ENCODE data around the gene ZBTB7A.

Gene ZBTB7A

GRCh38 chr19:4018775-4019504 lies 47.8 kb downstream of the ZBTB7A start:
- H3K4me3 ChIP-seq (ENCODE audit: low read depth, low read length), result no peak overlapping the region
- no peak for DNase-seq (ENCODE audit: low read depth)
- TF ChIP-seq CTCF (conservative IDR thresholded peaks at IDR 0.05; ENCODE audit: low read depth, low read length), result no peak

GRCh38 chr19:4018140-4018613 lies 48.5 kb downstream of the ZBTB7A start:
- H3K4me3 ChIP-seq (ENCODE audit: low read depth, low read length), result no peak overlapping the region
- DNase-seq (ENCODE audit: low read depth), result no peak
- TF ChIP-seq CTCF (conservative IDR thresholded peaks at IDR 0.05; ENCODE audit: low read depth, low read length), result no peak

GRCh38 chr19:4016903-4017638 lies 49.6 kb downstream of the ZBTB7A start:
- TF ChIP-seq CTCF (conservative IDR thresholded peaks at IDR 0.05; ENCODE audit: low read depth, low read length), result no peak
- no peak overlapping the region for H3K4me3 ChIP-seq (ENCODE audit: low read depth, low read length)

GRCh38 chr19:4016486-4016885 lies 50.2 kb downstream of the ZBTB7A start:
- no peak for TF ChIP-seq CTCF (conservative IDR thresholded peaks at IDR 0.05; ENCODE audit: low read depth, low read length)
- no peak overlapping the region for H3K4me3 ChIP-seq (ENCODE audit: low read depth, low read length)
- no peak for DNase-seq (ENCODE audit: low read depth)

More at GRCh38 chr19:4016903-4017638, 49.6 kb downstream of the ZBTB7A start:
- DNase-seq (ENCODE audit: low read depth), result no peak

- H3K4me3 ChIP-seq (ENCODE audit: low read depth, low read length), result no peak overlapping the region
- DNase-seq (ENCODE audit: low read depth), result no peak
- no peak for TF ChIP-seq CTCF (conservative IDR thresholded peaks at IDR 0.05; ENCODE audit: low read depth, low read length)
Measured at GRCh38 chr19:4015705-4016402, 50.8 kb downstream of the ZBTB7A start.

- no peak for DNase-seq (ENCODE audit: low read depth)
- H3K4me3 ChIP-seq (ENCODE audit: low read depth, low read length), result no peak overlapping the region
- TF ChIP-seq CTCF (conservative IDR thresholded peaks at IDR 0.05; ENCODE audit: low read depth, low read length), result no peak
Measured at GRCh38 chr19:4014541-4015491, 51.9 kb downstream of the ZBTB7A start.

All from choroid plexus epithelial cell (primary cell).